Smooth muscle cell (in vitro differentiated cells): ENCODE data around the gene KRTAP21-2. TPM values are rescaled to one million over a fixed set of nuclear protein-coding genes. Genes with fewer than 3 reads are reported as not detected.
"Not testable (repeated sequence)": the region's sequence is repeated elsewhere in the genome, so short reads cannot be mapped to it uniquely, and the experiment has no call there.

Source experiments
- DNase-seq: peaks from one replicate; lab custom pipeline; 2025; ENCODE audit not compliant: unreplicated experiment; lab: John Stamatoyannopoulos, UW
- H2AFZ ChIP-seq: fragments of 200-600 bp; sonication (generic); 2 replicates; pipeline ENCODE4 v1.6.0; 2016; ENCODE audit warnings: antibody characterized with exemption, low read depth, mild to moderate bottlenecking
- H3F3A ChIP-seq: fragments of 200-600 bp; sonication (generic); 2 replicates; pipeline ENCODE4 v1.6.0; 2017; ENCODE audit warnings: antibody characterized with exemption, low read depth
- H3K27ac ChIP-seq: fragments of 200-600 bp; sonication (generic); 2 replicates; pipeline ENCODE4 v1.5.1; 2016; ENCODE audit warnings: low read depth, mild to moderate bottlenecking
- H3K27me3 ChIP-seq: fragments of 200-600 bp; sonication (generic); 2 replicates; pipeline ENCODE4 v1.6.1; 2016; ENCODE audit warnings: low read depth, mild to moderate bottlenecking
- H3K36me3 ChIP-seq: fragments of 200-600 bp; sonication (generic); 2 replicates; pipeline ENCODE4 v1.5.1; 2016; ENCODE audit warnings: low read depth
- H3K4me1 ChIP-seq: fragments of 200-600 bp; sonication (generic); 2 replicates; pipeline ENCODE4 v1.5.1; 2016; ENCODE audit warnings: low read depth
- H3K4me2 ChIP-seq: fragments of 200-600 bp; sonication (generic); 2 replicates; pipeline ENCODE4 v1.6.0; 2016; ENCODE audit warnings: mild to moderate bottlenecking
- H3K4me3 ChIP-seq: fragments of 200-600 bp; sonication (generic); 2 replicates; pipeline ENCODE4 v1.5.1; 2016; ENCODE audit warnings: mild to moderate bottlenecking
- H3K79me2 ChIP-seq: fragments of 200-600 bp; sonication (generic); 2 replicates; pipeline ENCODE4 v1.6.0; 2016; ENCODE audit warnings: low read depth, mild to moderate bottlenecking
- H3K9ac ChIP-seq: fragments of 200-600 bp; sonication (generic); 2 replicates; pipeline ENCODE4 v1.6.0; 2016; ENCODE audit warnings: low read depth
- H3K9me3 ChIP-seq: fragments of 200-600 bp; sonication (generic); replicated peaks from 2 replicates; pipeline ENCODE4 v1.5.1; 2016; ENCODE audit warnings: low read depth
- H4K20me1 ChIP-seq: fragments of 200-600 bp; sonication (generic); 2 replicates; pipeline ENCODE4 v1.6.0; 2016; ENCODE audit warnings: low read depth
- WGBS: methylation state at CpG from one replicate; pipeline ENCODE4 v1.1.7; 2016; ENCODE audit warnings: low lambda C conversion rate; 5-methylcytosine and 5-hydroxymethylcytosine counted together
- polyA plus RNA-seq: library from polyadenylated mRNA; unstranded; fragments of >200 nt; fragmentation: Nextera tagmentation; extraction: Ambion mirVana; gene quantifications from 2 replicates; pipeline ENCODE4 v1.2.1, GENCODE V29; 2016
- total RNA-seq: library from RNA; depleted of rRNA; stranded (reverse); fragments of >200 nt; gene quantifications from 2 replicates; pipeline ENCODE4 v1.2.3, GENCODE V29; 2014
- TF ChIP-seq, protein P1 (sequence below): fragments of 200-600 bp; sonication (generic); IDR thresholded peaks from 2 replicates; pipeline ENCODE4 v1.5.1; 2017; ENCODE audit warnings: borderline replicate concordance, mild to moderate bottlenecking, antibody characterized with exemption; ENCODE audit not compliant: insufficient read depth, poor library complexity, severe bottlenecking

Gene KRTAP21-2
- total and polyA plus RNA-seq, 2 experiments from 2014 or later: not detected

DNA sequence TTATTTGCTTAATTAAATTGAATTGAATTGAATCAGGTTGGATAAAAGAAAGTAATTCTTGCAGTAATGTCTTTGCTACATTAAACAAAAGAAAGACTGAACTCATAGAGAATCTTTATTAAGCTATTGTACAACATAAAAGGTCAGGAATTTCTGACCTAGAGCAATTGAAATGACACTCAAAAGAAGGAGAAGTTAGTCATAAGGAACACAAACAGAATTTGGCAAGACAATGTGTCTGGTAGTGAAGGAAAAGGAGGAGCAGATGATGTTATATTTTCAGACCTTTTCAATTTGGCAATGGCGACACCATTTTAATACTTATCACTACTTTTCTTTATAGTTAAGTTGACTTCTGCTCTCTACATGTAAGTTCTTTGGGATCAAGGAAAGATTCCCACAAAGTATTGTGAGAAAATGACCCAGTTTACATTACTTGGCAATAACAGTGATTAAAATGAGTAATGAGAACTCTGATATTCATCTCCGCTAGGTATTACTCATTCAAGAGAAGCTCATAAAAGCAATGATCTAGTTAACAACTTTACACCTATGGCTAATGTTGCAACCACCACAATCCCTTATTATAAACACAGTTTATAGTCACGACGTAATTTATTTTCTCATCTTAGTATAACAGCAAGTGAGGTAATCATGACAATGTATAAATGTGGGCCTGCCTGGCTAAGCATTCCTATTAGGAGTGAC, 22.8 kb upstream of the KRTAP21-2 start:
- no peak overlapping the region for H2AFZ ChIP-seq
- H3K4me1 ChIP-seq: no peaks in the 10 kb centered on the region
- H3K4me2 ChIP-seq: no peak overlapping the region
- H3K27ac ChIP-seq: no peak overlapping the region
- H3K27me3 ChIP-seq: no peaks in the 10 kb centered on the region
- WGBS: 91% methylated on average over 4 of the region's 4 CpGs
- H4K20me1 ChIP-seq: no peaks in the 10 kb centered on the region
- no peak overlapping the region for H3K4me3 ChIP-seq
- DNase-seq: no peak
- TF ChIP-seq, protein P1, sequence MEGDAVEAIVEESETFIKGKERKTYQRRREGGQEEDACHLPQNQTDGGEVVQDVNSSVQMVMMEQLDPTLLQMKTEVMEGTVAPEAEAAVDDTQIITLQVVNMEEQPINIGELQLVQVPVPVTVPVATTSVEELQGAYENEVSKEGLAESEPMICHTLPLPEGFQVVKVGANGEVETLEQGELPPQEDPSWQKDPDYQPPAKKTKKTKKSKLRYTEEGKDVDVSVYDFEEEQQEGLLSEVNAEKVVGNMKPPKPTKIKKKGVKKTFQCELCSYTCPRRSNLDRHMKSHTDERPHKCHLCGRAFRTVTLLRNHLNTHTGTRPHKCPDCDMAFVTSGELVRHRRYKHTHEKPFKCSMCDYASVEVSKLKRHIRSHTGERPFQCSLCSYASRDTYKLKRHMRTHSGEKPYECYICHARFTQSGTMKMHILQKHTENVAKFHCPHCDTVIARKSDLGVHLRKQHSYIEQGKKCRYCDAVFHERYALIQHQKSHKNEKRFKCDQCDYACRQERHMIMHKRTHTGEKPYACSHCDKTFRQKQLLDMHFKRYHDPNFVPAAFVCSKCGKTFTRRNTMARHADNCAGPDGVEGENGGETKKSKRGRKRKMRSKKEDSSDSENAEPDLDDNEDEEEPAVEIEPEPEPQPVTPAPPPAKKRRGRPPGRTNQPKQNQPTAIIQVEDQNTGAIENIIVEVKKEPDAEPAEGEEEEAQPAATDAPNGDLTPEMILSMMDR: no peak
- H3K9ac ChIP-seq: no peak overlapping the region
- H3K79me2 ChIP-seq: no peaks in the 10 kb centered on the region
- H3K9me3 ChIP-seq: no peaks in the 10 kb centered on the region
- H3K36me3 ChIP-seq: no peaks in the 10 kb centered on the region
- no peaks in the 10 kb centered on the region for H3F3A ChIP-seq

DNA sequence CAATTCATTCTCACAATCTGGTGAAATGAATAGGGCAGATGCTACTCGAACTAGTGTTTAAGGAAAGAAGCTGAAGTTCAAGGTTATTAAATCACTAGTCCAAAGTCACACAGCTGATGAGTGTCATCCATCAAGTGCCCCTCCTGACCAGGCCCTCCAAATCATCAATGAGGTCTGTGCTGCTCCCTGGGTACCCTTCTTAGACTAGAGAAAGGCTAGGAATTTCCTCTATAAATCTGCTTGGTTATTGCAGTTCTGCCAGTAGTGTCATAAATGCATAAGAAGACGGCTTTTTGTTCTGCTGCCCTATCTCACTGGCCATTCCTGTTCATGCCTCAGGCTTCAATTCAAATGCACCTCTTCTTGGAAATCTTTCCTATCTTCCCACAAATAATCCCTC, 13.7 kb upstream of the KRTAP21-2 start:
- DNase-seq: no peak
- Histone ChIP-seq H3K27ac (no peak overlapping the region), H3K36me3 (no peaks in the 10 kb centered on the region), H3K4me3 (no peak overlapping the region), H3K4me1 (no peaks in the 10 kb centered on the region), H3F3A (no peaks in the 10 kb centered on the region), H3K79me2 (no peaks in the 10 kb centered on the region), H3K9me3 (no peaks in the 10 kb centered on the region), H3K4me2 (no peak overlapping the region), H2AFZ (no peak overlapping the region), H3K9ac (no peak overlapping the region), H3K27me3 (no peaks in the 10 kb centered on the region), H4K20me1 (no peaks in the 10 kb centered on the region)
- 71% methylated on average over 2 of the region's 2 CpGs for WGBS
- TF ChIP-seq, protein P1: no peak

DNA sequence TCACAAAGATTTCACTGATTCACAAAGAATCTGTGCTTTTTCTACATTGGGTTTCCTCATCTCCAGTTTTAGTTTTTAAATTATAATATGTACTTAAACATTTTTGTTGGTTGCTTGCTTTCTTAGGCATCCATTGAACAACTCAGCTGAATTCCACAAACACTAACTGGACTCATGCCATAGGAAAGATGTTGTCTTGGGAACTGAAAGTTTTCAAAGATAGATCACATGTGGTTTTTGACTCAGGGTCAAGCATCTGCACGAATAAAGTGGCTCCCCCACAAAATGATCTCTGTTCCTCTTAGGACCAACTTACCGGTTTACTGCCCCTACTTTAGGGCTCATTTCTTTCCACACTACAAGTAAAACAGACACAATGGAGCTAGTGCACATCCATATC, 11.2 kb upstream of the KRTAP21-2 start:
- TF ChIP-seq, protein P1: no peak
- H4K20me1 ChIP-seq: no peaks in the 10 kb centered on the region
- H3K4me1 ChIP-seq: no peaks in the 10 kb centered on the region

DNA sequence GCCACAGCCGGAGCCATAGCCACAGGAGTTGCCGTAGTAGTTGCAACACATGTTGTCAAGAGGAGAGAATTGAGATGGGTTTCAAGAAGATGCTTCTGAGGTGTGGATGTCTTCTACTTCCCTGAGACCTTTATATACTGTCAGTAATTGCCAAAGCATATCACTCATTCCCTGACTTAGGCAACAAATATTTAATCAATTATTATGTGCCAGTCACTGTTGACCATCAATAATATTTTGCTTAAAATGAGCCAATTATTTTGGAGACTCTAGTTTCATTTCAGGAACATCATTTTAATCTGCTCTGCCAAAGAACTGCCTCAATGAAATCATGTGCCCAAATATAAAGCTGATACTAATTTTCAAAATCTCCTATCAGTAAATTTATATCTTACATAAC, 8.3 kb upstream of the KRTAP21-2 start, which contains the start of gene KRTAP21-1:
Gene KRTAP21-1 (minus strand): TSS at position 101 of the 400 bp plus-strand sequence. CDS start 50 bp downstream, at position 51.
- not testable (repeated sequence) for H3K79me2 ChIP-seq, H3K4me2 ChIP-seq, H2AFZ ChIP-seq, H3K4me3 ChIP-seq, H3K9ac ChIP-seq, H3K36me3 ChIP-seq, DNase-seq, H3K27me3 ChIP-seq, H3F3A ChIP-seq, H3K4me1 ChIP-seq, H4K20me1 ChIP-seq, H3K27ac ChIP-seq, H3K9me3 ChIP-seq
- 93% methylated on average over 2 of the region's 2 CpGs for WGBS

More for the DNA sequence above, 11.2 kb upstream of the KRTAP21-2 start:
- Histone ChIP-seq H3K9ac (no peak overlapping the region), H3K9me3 (no peaks in the 10 kb centered on the region), H3K27ac (no peak overlapping the region), H3K36me3 (no peaks in the 10 kb centered on the region), H3K27me3 (no peaks in the 10 kb centered on the region), H3F3A (no peaks in the 10 kb centered on the region), H3K79me2 (no peaks in the 10 kb centered on the region), H3K4me2 (no peak overlapping the region), H2AFZ (no peak overlapping the region), H3K4me3 (no peak overlapping the region)
- DNase-seq: no peak
- WGBS: 70% methylated on average over 2 of the region's 2 CpGs
